ENCODE results near the gene TTC4.

GRCh38 chr1:54784066-54784465 is 68.4 kb downstream of the TTC4 start:
- no peak for TF ChIP-seq CTCF (IDR thresholded peaks at IDR 0.05; ENCODE audit: low read depth, low read length, poor library complexity, severe bottlenecking)
- no peak for TF ChIP-seq EZH2phosphoT487 (IDR thresholded peaks at IDR 0.05; ENCODE audit: borderline replicate concordance, low read length)

Measured in DOHH2 (cell line).